ENCODE results near the gene KCTD7. TPM values are rescaled to one million over a fixed set of nuclear protein-coding genes. Genes with fewer than 3 reads are reported as not detected.
"Not testable (repeated sequence)": the region's sequence is repeated elsewhere in the genome, so short reads cannot be mapped to it uniquely, and the experiment has no call there.

KCTD7 gene
- total and polyA plus RNA-seq, 12 donors = 4.9 to 25.0 (median 15.4) TPM

DNA sequence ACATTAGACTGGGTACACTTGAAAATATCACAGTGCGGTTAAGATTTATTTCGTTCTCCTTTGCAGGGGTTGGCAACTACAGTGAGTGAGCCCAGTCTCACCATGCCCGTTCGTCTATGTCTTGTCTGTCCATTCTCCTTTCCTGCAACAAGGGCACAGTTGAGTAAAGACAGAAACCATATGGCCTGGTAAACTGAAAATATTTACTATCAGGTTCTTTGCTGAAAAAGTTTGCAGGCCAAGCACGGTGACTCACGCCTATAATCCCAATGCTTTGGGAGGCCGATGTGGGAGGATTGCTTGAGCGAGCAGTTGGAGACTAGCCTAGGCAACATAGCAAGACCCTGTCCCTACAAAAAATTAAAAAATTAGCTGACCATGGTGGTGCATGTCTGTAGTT lies 11.4 kb upstream of the KCTD7 start:
- TF ChIP-seq CTCF (IDR thresholded peaks at IDR 0.05) (no peak), POLR2A (IDR thresholded peaks at IDR 0.05) (no peak)
- DNase-seq = no peak
- no peak overlapping the region for H3K27ac ChIP-seq

DNA sequence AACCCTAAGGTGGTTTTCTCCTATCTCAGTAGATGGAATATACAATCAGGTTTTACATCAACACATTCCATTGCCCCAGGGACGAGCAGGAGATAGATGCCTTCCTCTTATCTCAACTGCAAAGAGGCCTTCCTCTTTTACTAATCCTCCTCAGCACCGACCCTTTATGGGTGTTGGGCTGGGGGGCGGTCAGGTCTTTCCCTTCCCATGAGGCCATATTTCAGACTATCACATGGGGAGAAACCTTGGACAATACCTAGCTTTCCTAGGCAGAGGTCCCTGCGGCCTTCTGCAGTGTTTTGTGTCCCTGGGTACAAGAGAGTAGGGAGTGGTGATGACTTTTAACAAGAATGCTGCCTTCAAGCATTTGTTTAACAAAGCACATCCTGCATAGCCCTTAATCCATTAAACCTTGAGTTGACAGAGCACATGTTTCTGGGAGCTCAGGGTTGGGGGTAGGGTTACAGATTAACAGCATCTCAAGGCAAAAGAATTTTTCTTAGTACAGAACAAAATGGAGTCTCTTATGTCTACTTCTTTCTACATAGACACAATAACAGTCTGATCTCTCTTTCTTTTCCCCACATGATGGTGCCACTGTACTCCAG lies 9.2 kb upstream of the KCTD7 start:
- WGBS, 4 donors = 48 to 60% (median 54%) methylated on average over 4 of the region's 4 CpGs
- intact Hi-C loops (cut with DNase I); H3K4me3 ChIP-seq; H3K27ac ChIP-seq; H3K9me3 ChIP-seq (replicated peaks in 1 of 3); H3K36me3 ChIP-seq (replicated peaks in 1 of 2); H3K4me1 ChIP-seq (replicated peaks in 1 of 2); H3K27me3 ChIP-seq; DNase-seq: not testable (repeated sequence)

More for the DNA sequence above, 11.4 kb upstream of the KCTD7 start:
- Histone ChIP-seq H3K27me3 (no peaks in the 10 kb centered on the region), H3K4me3 (no peak overlapping the region), H3K36me3 (replicated peaks in 1 of 2) (no peaks in the 10 kb centered on the region), H3K4me1 (replicated peaks in 1 of 2) (no peaks in the 10 kb centered on the region), H3K9me3 (replicated peaks in 1 of 3) (no peaks in the 10 kb centered on the region)
- 82 to 90% (median 86%) methylated on average over 8 of the region's 8 CpGs for WGBS, 4 donors
- intact Hi-C loops (cut with DNase I) = no loop called here

DNA sequence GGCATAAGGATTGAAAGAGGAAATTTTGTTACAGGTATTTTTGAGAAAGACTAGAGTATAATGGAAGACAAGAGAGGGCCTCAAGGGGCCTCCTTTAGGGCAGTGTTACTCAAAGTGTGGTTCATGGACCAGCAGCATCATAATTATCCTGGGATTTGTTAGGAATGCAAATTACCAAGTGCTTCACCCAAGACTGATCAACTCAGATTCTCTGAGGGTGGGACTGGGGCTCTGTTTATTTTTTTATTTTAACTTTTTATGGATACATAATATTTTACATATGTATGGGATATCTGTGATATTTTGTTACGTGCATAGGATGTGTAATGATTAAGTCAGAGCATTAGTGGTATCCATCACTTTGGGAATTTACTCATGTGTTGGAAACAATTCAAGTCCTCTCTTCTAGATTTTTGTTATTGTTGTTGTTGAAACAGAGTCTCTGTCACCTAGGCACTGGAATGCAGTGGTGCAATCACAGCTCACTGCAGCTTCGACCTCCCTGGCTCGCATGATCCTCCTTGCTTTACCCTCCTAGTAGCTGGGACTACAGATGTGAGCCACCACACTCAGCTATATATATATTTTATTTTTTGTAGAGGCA lies 2.2 kb upstream of the KCTD7 start:
- Histone ChIP-seq H3K4me3 (no peak overlapping the region), H3K4me1 (replicated peaks in 1 of 2) (peaks cover 4 to 24% of the 10 kb centered on the region in 2 donors), H3K27me3 (no peaks in the 10 kb centered on the region), H3K9me3 (replicated peaks in 1 of 3) (no peaks in the 10 kb centered on the region), H3K36me3 (replicated peaks in 1 of 2) (no peaks in the 10 kb centered on the region), H3K27ac (no peak overlapping the region)
- DNase-seq = no peak
- WGBS, 4 donors = 75 to 90% (median 82%) methylated on average over 3 of the region's 3 CpGs
- intact Hi-C loops (cut with DNase I) = no loop called here
- TF ChIP-seq POLR2A (IDR thresholded peaks at IDR 0.05) (no peak), CTCF (IDR thresholded peaks at IDR 0.05) (no peak)

- Histone ChIP-seq H3K36me3 (replicated peaks in 1 of 2) (no peaks in the 10 kb centered on the region), H3K4me1 (replicated peaks in 1 of 2) (peaks cover 4 to 28% of the 10 kb centered on the region in 2 donors), H3K27me3 (no peaks in the 10 kb centered on the region), H3K27ac (peak overlapping the region in 2 of 5 donors; percentile 94 to 95), H3K9me3 (replicated peaks in 1 of 3) (no peaks in the 10 kb centered on the region), H3K4me3 (peak overlapping the region in 1 of 4 donors; percentile 79)
- TF ChIP-seq CTCF (IDR thresholded peaks at IDR 0.05) (no peak), POLR2A (IDR thresholded peaks at IDR 0.05) (no peak)
- intact Hi-C loops (cut with DNase I) = no loop called here
- WGBS, 4 donors = 35 to 56% (median 46%) methylated on average over 10 of the region's 10 CpGs
- peak in 3 of 7 donors; percentile 25 to 65 (median 30) for DNase-seq
These were observed 1.5 kb upstream of the KCTD7 start for GRCh38 chr7:66627151-66627681.

All from adrenal gland (tissue), 12 donors.